Mononuclear cell (primary cell): ENCODE results near the gene GALK2. TPM values are rescaled to one million over a fixed set of nuclear protein-coding genes. Genes with fewer than 3 reads are reported as not detected.
"Not testable (repeated sequence)": the region's sequence is repeated elsewhere in the genome, so short reads cannot be mapped to it uniquely, and the experiment has no call there.

ENCODE experiments used
- H3K27me3 ChIP-seq: 2 replicates; pipeline ENCODE4 v1.6.0; 2011; ENCODE audit warnings: low read length, control low read depth; ENCODE audit not compliant: insufficient read depth
- H3K4me1 ChIP-seq: 2 replicates; pipeline ENCODE4 v1.5.1; 2011; ENCODE audit warnings: mild to moderate bottlenecking, low read length, control low read depth; ENCODE audit not compliant: insufficient read depth
- H3K4me3 ChIP-seq: 2 replicates; pipeline ENCODE4 v1.5.1; 2011; ENCODE audit warnings: mild to moderate bottlenecking, low read length, moderate library complexity
- H3K9me3 ChIP-seq: 2 replicates; pipeline ENCODE4 v1.5.1; 2011; ENCODE audit warnings: low read depth, mild to moderate bottlenecking, control low read depth, low read length
- total RNA-seq: library from RNA; depleted of rRNA; stranded (reverse); fragments of >200 nt; gene quantifications from one replicate; pipeline ENCODE4 v1.2.3, GENCODE V29; 2012

Gene GALK2
- total RNA-seq, 1 donor, result 14.5 TPM

- H3K27me3 ChIP-seq, result no peaks in the 10 kb centered on the region
- H3K4me1 ChIP-seq, result no peaks in the 10 kb centered on the region
- peaks cover 17% of the 10 kb centered on the region for H3K9me3 ChIP-seq
- no peak overlapping the region for H3K4me3 ChIP-seq
Measured at GRCh38 chr15:49225572-49226281, 55.7 kb downstream of the GALK2 start.

DNA sequence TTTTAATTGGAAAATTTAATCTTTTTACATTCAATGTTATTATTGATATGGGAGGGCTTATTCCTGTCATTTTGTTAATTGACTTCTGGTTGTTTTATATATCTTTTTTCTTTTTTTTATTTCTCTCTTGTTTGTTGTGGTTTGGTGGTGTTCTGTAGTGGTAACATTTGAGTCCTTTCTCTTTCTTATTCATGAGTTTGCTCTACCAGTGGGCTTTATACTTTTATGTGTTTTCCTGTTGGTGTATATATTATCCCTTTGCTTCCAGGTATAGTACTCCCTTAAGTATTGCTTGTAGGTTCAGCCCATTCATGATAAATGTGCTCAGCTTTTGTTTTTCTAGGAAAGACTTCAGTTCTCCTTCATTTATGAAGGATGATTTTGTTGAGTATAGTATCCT, 57.6 kb downstream of the GALK2 start:
- no peaks in the 10 kb centered on the region for H3K27me3 ChIP-seq
- H3K4me1 ChIP-seq, result peaks cover 8% of the 10 kb centered on the region
- H3K9me3 ChIP-seq, result peaks cover 11% of the 10 kb centered on the region
- no peak overlapping the region for H3K4me3 ChIP-seq

DNA sequence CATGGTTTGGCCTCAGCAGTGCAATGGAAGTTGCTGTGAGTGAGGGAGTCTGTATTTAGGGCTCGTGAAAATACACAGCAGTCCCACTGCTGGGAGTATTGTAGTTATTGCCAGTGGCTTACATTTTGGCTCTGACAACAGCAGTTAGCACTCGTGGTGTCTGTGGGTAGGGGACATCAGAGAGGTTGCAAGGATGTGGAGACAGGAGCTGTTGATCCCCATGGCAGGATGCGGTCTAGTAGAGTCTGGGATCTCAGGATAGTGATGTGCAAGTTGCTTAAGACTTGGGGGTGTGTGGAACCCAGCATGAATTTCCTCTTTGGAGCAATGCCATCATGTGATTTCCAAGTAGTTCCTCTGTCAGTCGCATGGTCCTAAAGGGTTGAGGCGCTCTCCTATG, 59.9 kb downstream of the GALK2 start:
- Histone ChIP-seq H3K9me3 (peaks cover 8% of the 10 kb centered on the region), H3K4me3 (no peak overlapping the region), H3K4me1 (peaks cover 14% of the 10 kb centered on the region), H3K27me3 (no peaks in the 10 kb centered on the region)

- Histone ChIP-seq H3K9me3 (peaks cover 8% of the 10 kb centered on the region), H3K4me3 (no peak overlapping the region), H3K27me3 (no peaks in the 10 kb centered on the region), H3K4me1 (peaks cover 14% of the 10 kb centered on the region)
Measured at GRCh38 chr15:49232236-49232806, 62.3 kb downstream of the GALK2 start.

- Histone ChIP-seq H3K4me1 (peaks cover 14% of the 10 kb centered on the region), H3K9me3 (no peaks in the 10 kb centered on the region), H3K4me3 (no peak overlapping the region), H3K27me3 (no peaks in the 10 kb centered on the region)
Measured at GRCh38 chr15:49235446-49236124, 65.5 kb downstream of the GALK2 start.

DNA sequence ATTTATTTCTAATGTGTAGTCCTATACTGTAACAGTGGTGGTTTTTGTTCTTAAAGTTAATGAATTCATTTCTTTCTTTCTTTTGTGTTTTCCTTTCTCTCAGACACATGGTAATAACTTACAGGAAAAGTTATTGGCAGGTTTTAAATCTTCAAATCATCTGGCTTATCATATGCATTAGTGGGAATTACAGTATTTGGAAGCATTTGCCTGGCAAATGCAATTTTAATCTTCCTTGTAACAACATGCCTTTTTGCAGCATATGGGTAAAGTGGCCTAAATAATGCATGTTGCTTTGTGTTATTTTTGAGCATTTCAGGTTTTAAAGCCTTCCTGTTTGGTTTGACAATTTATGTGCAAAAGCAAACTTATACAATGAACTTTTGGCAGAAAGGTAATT, 66.8 kb downstream of the GALK2 start:
- H3K27me3 ChIP-seq, result no peaks in the 10 kb centered on the region
- no peak overlapping the region for H3K4me3 ChIP-seq
- no peaks in the 10 kb centered on the region for H3K9me3 ChIP-seq
- peaks cover 13% of the 10 kb centered on the region for H3K4me1 ChIP-seq

DNA sequence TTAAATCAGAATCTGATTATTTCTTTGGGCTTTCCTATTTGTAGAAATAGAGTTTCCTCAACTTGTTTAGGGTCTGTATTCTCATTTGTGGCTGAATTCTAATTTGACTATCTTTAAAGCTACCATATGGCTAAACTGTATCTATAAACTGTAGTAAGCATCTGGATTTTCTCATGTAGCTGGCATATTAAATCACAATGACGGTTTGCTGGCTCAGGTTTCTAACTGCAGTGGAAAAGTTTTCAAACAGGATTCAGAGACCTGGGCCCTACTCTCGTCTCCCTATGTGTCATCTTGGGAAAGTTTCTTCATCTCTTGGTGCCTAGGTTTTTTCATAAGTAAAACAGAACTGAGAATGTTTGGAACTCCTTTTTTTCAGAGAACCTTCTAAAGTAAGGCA, 68.3 kb downstream of the GALK2 start:
- H3K4me3 ChIP-seq, result no peak overlapping the region
- peaks cover under 1% of the 10 kb centered on the region for H3K4me1 ChIP-seq
- H3K9me3 ChIP-seq, result no peaks in the 10 kb centered on the region
- H3K27me3 ChIP-seq, result no peaks in the 10 kb centered on the region

- Histone ChIP-seq H3K27me3 (no peaks in the 10 kb centered on the region), H3K4me1 (no peaks in the 10 kb centered on the region), H3K9me3 (no peaks in the 10 kb centered on the region), H3K4me3 (no peak overlapping the region)
Measured at GRCh38 chr15:49239105-49239504, 69.1 kb downstream of the GALK2 start.

GRCh38 chr15:49242820-49243219, 72.8 kb downstream of the GALK2 start:
- Histone ChIP-seq H3K4me3 (no peak overlapping the region), H3K9me3 (no peaks in the 10 kb centered on the region), H3K27me3 (no peaks in the 10 kb centered on the region), H3K4me1 (no peaks in the 10 kb centered on the region)

GRCh38 chr15:49247556-49248110, 77.6 kb downstream of the GALK2 start:
- H3K27me3 ChIP-seq, result no peaks in the 10 kb centered on the region
- H3K9me3 ChIP-seq, result no peaks in the 10 kb centered on the region
- H3K4me3 ChIP-seq, result no peak overlapping the region
- H3K4me1 ChIP-seq, result peaks cover 3% of the 10 kb centered on the region

- Histone ChIP-seq H3K27me3 (no peaks in the 10 kb centered on the region), H3K9me3 (no peaks in the 10 kb centered on the region), H3K4me3 (no peak overlapping the region), H3K4me1 (peaks cover 3% of the 10 kb centered on the region)
Measured at GRCh38 chr15:49248291-49248690, 78.2 kb downstream of the GALK2 start.

GRCh38 chr15:49255966-49256759, 86.1 kb downstream of the GALK2 start:
- Histone ChIP-seq H3K27me3 (no peaks in the 10 kb centered on the region), H3K4me3 (no peak overlapping the region), H3K9me3 (no peaks in the 10 kb centered on the region), H3K4me1 (no peaks in the 10 kb centered on the region)

GRCh38 chr15:49265117-49265516, 95.1 kb downstream of the GALK2 start:
- H3K27me3 ChIP-seq, H3K4me1 ChIP-seq, H3K4me3 ChIP-seq, H3K9me3 ChIP-seq: not testable (repeated sequence)

DNA sequence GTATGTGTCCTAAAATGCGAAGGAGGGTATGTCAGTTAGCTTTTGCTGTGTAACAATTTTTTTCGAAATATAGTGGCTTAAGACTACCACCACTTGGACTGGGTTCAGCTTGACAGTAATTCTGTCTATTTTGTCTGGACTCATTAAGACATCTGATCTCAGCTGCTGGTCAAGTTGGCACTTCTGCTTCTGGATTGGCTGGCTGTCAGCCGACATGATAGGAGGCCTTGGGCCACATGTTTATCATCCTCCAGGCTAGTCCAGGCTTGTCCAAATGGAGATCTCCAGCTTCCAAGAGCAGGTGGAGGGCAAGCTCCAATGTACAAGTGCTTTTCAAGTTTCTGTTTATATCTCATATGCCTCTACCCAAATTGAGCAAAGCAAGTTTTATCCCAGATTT, 95.9 kb downstream of the GALK2 start:
- Histone ChIP-seq H3K9me3 (no peaks in the 10 kb centered on the region), H3K27me3 (no peaks in the 10 kb centered on the region), H3K4me3 (no peak overlapping the region), H3K4me1 (no peaks in the 10 kb centered on the region)
